Spleen (tissue), 7 donors: Measurements from ENCODE around the gene NIPBL.

Experiments
- POLR2AphosphoS5 ChIP-seq, 3 donors: sonication (generic); formaldehyde crosslinking; IDR thresholded peaks; one replicate each; pipeline ENCODE4 v1.5.1; 2017; ENCODE audit warnings: antibody characterized with exemption in 3 of 3
- TF ChIP-seq, protein P1 (sequence below), 11 experiments: fragments of 200-600 bp in 7 of 11; fragments of 450-650 bp in 4 of 11; sonication (generic) in 4 of 11; IDR thresholded peaks in 8 of 11; conservative IDR thresholded peaks in 3 of 11; 1 replicate in 7 of 11; 2 replicates in 4 of 11; pipeline versions ENCODE4 v1.4.0 to v1.8.0; 2016 to 2021; ENCODE audit warnings: antibody characterized with exemption in 11 of 11, inconsistent platforms in 4 of 11, mild to moderate bottlenecking in 1 of 11
- donor health status: DM: no; HTN: no; CAD: no; lungs with moderate emphysema.
- donor health status: DM: no; HTN: no; CAD: no.
- donor health status: DM: no; HTN: no; CAD: no.

- no peak for TF ChIP-seq POLR2AphosphoS5 (IDR thresholded peaks at IDR 0.05)
- TF ChIP-seq, protein P1, sequence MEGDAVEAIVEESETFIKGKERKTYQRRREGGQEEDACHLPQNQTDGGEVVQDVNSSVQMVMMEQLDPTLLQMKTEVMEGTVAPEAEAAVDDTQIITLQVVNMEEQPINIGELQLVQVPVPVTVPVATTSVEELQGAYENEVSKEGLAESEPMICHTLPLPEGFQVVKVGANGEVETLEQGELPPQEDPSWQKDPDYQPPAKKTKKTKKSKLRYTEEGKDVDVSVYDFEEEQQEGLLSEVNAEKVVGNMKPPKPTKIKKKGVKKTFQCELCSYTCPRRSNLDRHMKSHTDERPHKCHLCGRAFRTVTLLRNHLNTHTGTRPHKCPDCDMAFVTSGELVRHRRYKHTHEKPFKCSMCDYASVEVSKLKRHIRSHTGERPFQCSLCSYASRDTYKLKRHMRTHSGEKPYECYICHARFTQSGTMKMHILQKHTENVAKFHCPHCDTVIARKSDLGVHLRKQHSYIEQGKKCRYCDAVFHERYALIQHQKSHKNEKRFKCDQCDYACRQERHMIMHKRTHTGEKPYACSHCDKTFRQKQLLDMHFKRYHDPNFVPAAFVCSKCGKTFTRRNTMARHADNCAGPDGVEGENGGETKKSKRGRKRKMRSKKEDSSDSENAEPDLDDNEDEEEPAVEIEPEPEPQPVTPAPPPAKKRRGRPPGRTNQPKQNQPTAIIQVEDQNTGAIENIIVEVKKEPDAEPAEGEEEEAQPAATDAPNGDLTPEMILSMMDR (IDR thresholded peaks at IDR 0.05 in 8 of 11, conservative IDR thresholded peaks at IDR 0.05 in 3 of 11) = no peak
These were observed 61.6 kb downstream of the NIPBL start for GRCh38 chr5:36938129-36938528.
